Caco-2 (cell line): ENCODE data around the gene HSFX3. TPM values are rescaled to one million over a fixed set of nuclear protein-coding genes. Genes with fewer than 3 reads are reported as not detected.

Source experiments
- BruUV-seq: library from RNA; stranded (reverse); fragments of 400-500 nt; replicated peaks from 2 replicates; lab custom pipeline; 2021; lab: Mats Ljungman, UMichigan
- CTCF ChIA-PET: fragments of 300-600 bp; sonication (Branson Sonifier 250); formaldehyde crosslinking; loops from one replicate; lab custom pipeline; 2022; ENCODE audit warnings: antibody characterized with exemption; lab: Charles Lee
- POLR2A ChIA-PET: fragments of 300-600 bp; sonication (Branson Sonifier 250); formaldehyde crosslinking; loops from one replicate; lab custom pipeline; 2022; ENCODE audit warnings: antibody characterized with exemption; lab: Charles Lee
- DNase-seq, 2 experiments: peaks; one replicate each; pipeline versions ENCODE4 v3.0.0 to v3.0.0-alpha.2; 2020 to 2022
- H3K27me3 ChIP-seq: replicated peaks from 2 replicates; pipeline ENCODE4 v1.6.0; 2011; ENCODE audit warnings: low read length; ENCODE audit not compliant: control insufficient read depth, insufficient read depth
- H3K36me3 ChIP-seq: 2 replicates; pipeline ENCODE4 v1.5.1; 2011; ENCODE audit warnings: low read length; ENCODE audit not compliant: control insufficient read depth, insufficient read depth
- H3K4me1 ChIP-seq: fragments of 250-450 bp; sonication (Bioruptor Pico); 2 replicates; pipeline ENCODE4 v1.5.1; 2020; ENCODE audit warnings: mild to moderate bottlenecking
- H3K4me3 ChIP-seq: 2 replicates; pipeline ENCODE4 v1.5.1; 2011; ENCODE audit warnings: low read depth, mild to moderate bottlenecking, control low read depth, low read length
- H3K9me3 ChIP-seq: fragments of 250-450 bp; sonication (Bioruptor Pico); 2 replicates; pipeline ENCODE4 v1.5.1; 2020; ENCODE audit warnings: mild to moderate bottlenecking, moderate library complexity
- H3K27ac Mint-ChIP-seq: one replicate; pipeline ENCODE4 v1.8.0; 2022; ENCODE audit warnings: mixed read lengths; ENCODE audit not compliant: unreplicated experiment
- H3K27me3 Mint-ChIP-seq: one replicate; pipeline ENCODE4 v1.8.0; 2022; ENCODE audit warnings: mixed read lengths; ENCODE audit not compliant: insufficient read depth, unreplicated experiment
- H3K36me3 Mint-ChIP-seq: one replicate; pipeline ENCODE4 v1.8.0; 2022; ENCODE audit warnings: mild to moderate bottlenecking, mixed read lengths; ENCODE audit not compliant: insufficient read depth, unreplicated experiment
- H3K4me1 Mint-ChIP-seq: one replicate; pipeline ENCODE4 v1.8.0; 2022; ENCODE audit warnings: low read depth, mixed read lengths; ENCODE audit not compliant: unreplicated experiment
- H3K4me3 Mint-ChIP-seq: one replicate; pipeline ENCODE4 v1.8.0; 2022; ENCODE audit warnings: mild to moderate bottlenecking, moderate library complexity, mixed read lengths; ENCODE audit not compliant: unreplicated experiment
- H3K9me3 Mint-ChIP-seq: one replicate; pipeline ENCODE4 v1.8.0; 2022; ENCODE audit warnings: mixed read lengths; ENCODE audit not compliant: unreplicated experiment
- intact Hi-C: fragments of 100-400 bp; cut with micrococcal nuclease; formaldehyde crosslinking; loops from one replicate; pipeline ENCODE4 v1.10.0; 2022; ENCODE audit not compliant: unreplicated experiment
- total RNA-seq: library from RNA; stranded (reverse); gene quantifications from 2 replicates; pipeline ENCODE4 v1.2.3, GENCODE V29; 2022
- TF ChIP-seq, protein P1 (sequence below), 2 experiments: fragments of 200-600 bp in 1 of 2; IDR thresholded peaks; 1 replicate in 1 of 2; 2 replicates in 1 of 2; pipeline versions ENCODE4 v1.5.1 to v1.8.0; 2011 to 2022; ENCODE audit warnings: antibody characterized with exemption in 1 of 2, control low read depth in 1 of 2, inconsistent platforms in 1 of 2, low read depth in 1 of 2, low read length in 1 of 2, mild to moderate bottlenecking in 1 of 2, moderate library complexity in 1 of 2; ENCODE audit not compliant: insufficient read depth in 1 of 2, severe bottlenecking in 1 of 2, unreplicated experiment in 1 of 2

HSFX3 gene
- total RNA-seq, 1 experiment from 2014 or later = not detected

DNA sequence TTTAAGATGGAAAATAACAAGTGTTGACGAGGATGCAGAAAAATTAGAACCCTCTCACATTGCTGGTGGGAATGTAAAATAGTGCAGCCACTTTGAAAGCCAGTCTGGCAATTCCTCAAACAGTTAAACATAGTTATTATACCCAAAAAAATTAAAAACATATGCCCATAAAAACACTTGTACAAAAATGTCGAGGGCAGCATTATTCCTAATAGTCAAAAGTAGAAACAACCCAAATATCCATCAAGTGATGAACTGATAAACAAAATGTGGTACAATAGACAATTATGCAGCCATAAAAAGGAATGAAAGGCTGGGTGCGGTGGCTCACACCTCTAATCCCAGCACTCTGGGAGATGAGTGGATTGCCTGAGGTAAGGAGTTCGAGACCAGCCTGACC lies 51.0 kb downstream of the HSFX3 start:
- Mint-ChIP-seq H3K9me3 (no peaks in the 10 kb centered on the region), H3K27me3 (no peaks in the 10 kb centered on the region), H3K36me3 (peaks cover 38% of the 10 kb centered on the region), H3K27ac (no peak overlapping the region), H3K4me1 (no peaks in the 10 kb centered on the region), H3K4me3 (no peak overlapping the region)
- POLR2A ChIA-PET = no interaction called here
- TF ChIP-seq, protein P1, sequence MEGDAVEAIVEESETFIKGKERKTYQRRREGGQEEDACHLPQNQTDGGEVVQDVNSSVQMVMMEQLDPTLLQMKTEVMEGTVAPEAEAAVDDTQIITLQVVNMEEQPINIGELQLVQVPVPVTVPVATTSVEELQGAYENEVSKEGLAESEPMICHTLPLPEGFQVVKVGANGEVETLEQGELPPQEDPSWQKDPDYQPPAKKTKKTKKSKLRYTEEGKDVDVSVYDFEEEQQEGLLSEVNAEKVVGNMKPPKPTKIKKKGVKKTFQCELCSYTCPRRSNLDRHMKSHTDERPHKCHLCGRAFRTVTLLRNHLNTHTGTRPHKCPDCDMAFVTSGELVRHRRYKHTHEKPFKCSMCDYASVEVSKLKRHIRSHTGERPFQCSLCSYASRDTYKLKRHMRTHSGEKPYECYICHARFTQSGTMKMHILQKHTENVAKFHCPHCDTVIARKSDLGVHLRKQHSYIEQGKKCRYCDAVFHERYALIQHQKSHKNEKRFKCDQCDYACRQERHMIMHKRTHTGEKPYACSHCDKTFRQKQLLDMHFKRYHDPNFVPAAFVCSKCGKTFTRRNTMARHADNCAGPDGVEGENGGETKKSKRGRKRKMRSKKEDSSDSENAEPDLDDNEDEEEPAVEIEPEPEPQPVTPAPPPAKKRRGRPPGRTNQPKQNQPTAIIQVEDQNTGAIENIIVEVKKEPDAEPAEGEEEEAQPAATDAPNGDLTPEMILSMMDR (IDR thresholded peaks at IDR 0.05; ENCODE audit: insufficient read depth in 1 of 2, low read depth in 1 of 2, low read length in 1 of 2, severe bottlenecking in 1 of 2, unreplicated experiment in 1 of 2) = no peak
- Histone ChIP-seq H3K4me1 (peaks cover 19% of the 10 kb centered on the region), H3K27me3 (no peaks in the 10 kb centered on the region), H3K36me3 (no peaks in the 10 kb centered on the region; the same call in 1 of the 2 replicates), H3K4me3 (no peak overlapping the region), H3K9me3 (no peaks in the 10 kb centered on the region)
- DNase-seq = no peak
- CTCF ChIA-PET = no interaction called here
- intact Hi-C loops = no loop called here
- BruUV-seq = no TSS peak

Other genes with a start within 250 kb of the HSFX3 start
- gene IDS, start 44.6 kb downstream of the HSFX3 start, total RNA-seq = 35.1 and 37.8 TPM in 2 replicates
- 7.1 and 10.2 TPM in 2 replicates for gene EOLA1, start 8.9 kb downstream of the HSFX3 start, total RNA-seq
- not detected in 2 replicates for gene MAGEA9B, start 37.5 kb upstream of the HSFX3 start, total RNA-seq
- 0.23 TPM in 1 of 2 replicates, not detected in the other for gene HSFX2, start 45.4 kb upstream of the HSFX3 start, total RNA-seq
- gene TMEM185A, start 81.9 kb upstream of the HSFX3 start, total RNA-seq = 14.2 and 17.1 TPM in 2 replicates
- gene MAGEA11, start 162.1 kb upstream of the HSFX3 start, total RNA-seq = 0.14 TPM in 1 of 2 replicates, not detected in the other
- 0.23 and 0.37 TPM in 2 replicates for gene HSFX1, start 224.1 kb upstream of the HSFX3 start, total RNA-seq
- not detected in 2 replicates for gene MAGEA9, start 232.0 kb upstream of the HSFX3 start, total RNA-seq